ENCODE results near the gene MOV10L1. TPM values are rescaled to one million over a fixed set of nuclear protein-coding genes. Genes with fewer than 3 reads are reported as not detected.

The MOV10L1 gene
- total RNA-seq, 2 donors from 2014 or later = 0.25 to 0.36 TPM

- ATAC-seq (replicated peaks in 1 of 2) (no peak), DNase-seq (no peak)
- Mint-ChIP-seq H3K27ac (no peak overlapping the region), H3K4me3 (no peak overlapping the region), H3K36me3 (ENCODE audit: insufficient read depth in 2 of 2) (no peaks in the 10 kb centered on the region), H3K27me3 (ENCODE audit: low read depth) (no peaks in the 10 kb centered on the region), H3K4me1 (ENCODE audit: low read depth) (peaks cover 4% of the 10 kb centered on the region), H3K9me3 (no peaks in the 10 kb centered on the region)
Measured at GRCh38 chr22:50179937-50180726, 90.3 kb downstream of the MOV10L1 start.

GRCh38 chr22:50180727-50181521 lies 91.1 kb downstream of the MOV10L1 start:
- Mint-ChIP-seq H3K27me3 (ENCODE audit: low read depth) (no peaks in the 10 kb centered on the region), H3K4me3 (no peak overlapping the region), H3K27ac (no peak overlapping the region), H3K36me3 (ENCODE audit: insufficient read depth in 2 of 2) (no peaks in the 10 kb centered on the region), H3K4me1 (ENCODE audit: low read depth) (peaks cover 4% of the 10 kb centered on the region), H3K9me3 (no peaks in the 10 kb centered on the region)
- no peak for ATAC-seq (replicated peaks in 1 of 2)
- DNase-seq = no peak

GRCh38 chr22:50182176-50183081 lies 92.6 kb downstream of the MOV10L1 start:
- Mint-ChIP-seq H3K27me3 (ENCODE audit: low read depth) (no peaks in the 10 kb centered on the region), H3K27ac (no peak overlapping the region), H3K4me3 (no peak overlapping the region), H3K4me1 (ENCODE audit: low read depth) (peaks cover 8% of the 10 kb centered on the region), H3K36me3 (ENCODE audit: insufficient read depth in 2 of 2) (peaks cover 0 to 3% of the 10 kb centered on the region in 2 donors), H3K9me3 (no peaks in the 10 kb centered on the region)
- ATAC-seq (replicated peaks in 1 of 2) (no peak), DNase-seq (no peak)

- ATAC-seq (replicated peaks in 1 of 2) (no peak), DNase-seq (no peak)
- Mint-ChIP-seq H3K27me3 (ENCODE audit: low read depth) (no peaks in the 10 kb centered on the region), H3K4me3 (peak overlapping the region in 1 of 2 donors; percentile 14), H3K27ac (no peak overlapping the region), H3K9me3 (no peaks in the 10 kb centered on the region), H3K4me1 (ENCODE audit: low read depth) (peaks cover 13% of the 10 kb centered on the region), H3K36me3 (ENCODE audit: insufficient read depth in 2 of 2) (peaks cover 0 to 3% of the 10 kb centered on the region in 2 donors)
Measured at GRCh38 chr22:50183141-50183971, 93.5 kb downstream of the MOV10L1 start.

- Mint-ChIP-seq H3K9me3 (no peaks in the 10 kb centered on the region), H3K36me3 (ENCODE audit: insufficient read depth in 2 of 2) (peaks cover 2 to 3% of the 10 kb centered on the region in 2 donors), H3K4me3 (peak overlapping the region; percentile 81 to 85), H3K4me1 (ENCODE audit: low read depth) (peaks cover 16% of the 10 kb centered on the region), H3K27ac (no peak overlapping the region), H3K27me3 (ENCODE audit: low read depth) (no peaks in the 10 kb centered on the region)
- ATAC-seq (replicated peaks in 1 of 2) (no peak), DNase-seq (no peak)
Measured at GRCh38 chr22:50184004-50184901, 94.4 kb downstream of the MOV10L1 start.

GRCh38 chr22:50184902-50185374 lies 95.1 kb downstream of the MOV10L1 start:
- Mint-ChIP-seq H3K4me3 (peak overlapping the region; percentile 86 to 93), H3K36me3 (ENCODE audit: insufficient read depth in 2 of 2) (peaks cover 2 to 3% of the 10 kb centered on the region in 2 donors), H3K4me1 (ENCODE audit: low read depth) (peaks cover 23% of the 10 kb centered on the region), H3K27me3 (ENCODE audit: low read depth) (no peaks in the 10 kb centered on the region), H3K9me3 (no peaks in the 10 kb centered on the region), H3K27ac (no peak overlapping the region)
- peak in 1 of 2 donors; percentile 3 for ATAC-seq (replicated peaks in 1 of 2)
- no peak for DNase-seq

- peak; percentile 77 to 80 for ATAC-seq (replicated peaks in 1 of 2)
- H3K36me3 Mint-ChIP-seq (ENCODE audit: insufficient read depth in 2 of 2) = peaks cover 2 to 3% of the 10 kb centered on the region in 2 donors
- no peaks in the 10 kb centered on the region for H3K9me3 Mint-ChIP-seq
- peak; percentile 92 to 93 for DNase-seq
- peak within 1 kb of the TSS; percentile 84 for H3K27ac Mint-ChIP-seq
- H3K27me3 Mint-ChIP-seq (ENCODE audit: low read depth) = no peaks in the 10 kb centered on the region
- peaks cover 24% of the 10 kb centered on the region for H3K4me1 Mint-ChIP-seq (ENCODE audit: low read depth)
- peak within 1 kb of the TSS; percentile 93 to 97 for H3K4me3 Mint-ChIP-seq
Measured at GRCh38 chr22:50185375-50186087, 95.7 kb downstream of the MOV10L1 start, which contains the start of gene TRABD. Gene TRABD (plus strand): TSS chr22:50185913. CDS start chr22:50193061, 7,148 bp downstream.

GRCh38 chr22:50186181-50186714 lies 96.4 kb downstream of the MOV10L1 start:
- H3K27me3 Mint-ChIP-seq (ENCODE audit: low read depth) = no peaks in the 10 kb centered on the region
- ATAC-seq (replicated peaks in 1 of 2) (no peak), DNase-seq (no peak)
- no peaks in the 10 kb centered on the region for H3K9me3 Mint-ChIP-seq
- H3K4me1 Mint-ChIP-seq (ENCODE audit: low read depth) = peaks cover 26% of the 10 kb centered on the region
- peaks cover 2 to 3% of the 10 kb centered on the region in 2 donors for H3K36me3 Mint-ChIP-seq (ENCODE audit: insufficient read depth in 2 of 2)
- peak overlapping the region; percentile 84 for H3K27ac Mint-ChIP-seq
- H3K4me3 Mint-ChIP-seq = peak overlapping the region; percentile 93 to 97

GRCh38 chr22:50186761-50187523 lies 97.1 kb downstream of the MOV10L1 start:
- peak overlapping the region; percentile 93 to 97 for H3K4me3 Mint-ChIP-seq
- no peak for ATAC-seq (replicated peaks in 1 of 2)
- H3K4me1 Mint-ChIP-seq (ENCODE audit: low read depth) = peaks cover 33% of the 10 kb centered on the region
- no peak for DNase-seq
- H3K9me3 Mint-ChIP-seq = no peaks in the 10 kb centered on the region
- H3K36me3 Mint-ChIP-seq (ENCODE audit: insufficient read depth in 2 of 2) = peaks cover 3 to 6% of the 10 kb centered on the region in 2 donors
- H3K27me3 Mint-ChIP-seq (ENCODE audit: low read depth) = no peaks in the 10 kb centered on the region
- peak overlapping the region; percentile 84 for H3K27ac Mint-ChIP-seq

- Mint-ChIP-seq H3K27ac (no peak overlapping the region), H3K4me1 (ENCODE audit: low read depth) (peaks cover 41% of the 10 kb centered on the region), H3K36me3 (ENCODE audit: insufficient read depth in 2 of 2) (peaks cover 3 to 6% of the 10 kb centered on the region in 2 donors), H3K9me3 (no peaks in the 10 kb centered on the region), H3K4me3 (peak overlapping the region; percentile 29 to 41), H3K27me3 (ENCODE audit: low read depth) (no peaks in the 10 kb centered on the region)
- DNase-seq (no peak), ATAC-seq (replicated peaks in 1 of 2) (no peak)
Measured at GRCh38 chr22:50188356-50188755, 98.5 kb downstream of the MOV10L1 start.
